Fibroblast of the aortic adventitia (primary cell): ENCODE results near the gene CERS1. TPM values are rescaled to one million over a fixed set of nuclear protein-coding genes. Genes with fewer than 3 reads are reported as not detected.

Experiments used
- DNase-seq: peaks from one replicate; pipeline ENCODE4 v3.0.0-alpha.2; 2010; ENCODE audit warnings: low read depth
- H3K4me3 ChIP-seq: 2 replicates; pipeline ENCODE4 v1.5.1; 2011; ENCODE audit warnings: low read depth, mild to moderate bottlenecking, control low read depth, low read length, moderate library complexity
- CTCF ChIP-seq: IDR thresholded peaks from 2 replicates; pipeline ENCODE4 v1.5.1; 2011; ENCODE audit warnings: mild to moderate bottlenecking, low read length, control low read depth, inconsistent platforms; ENCODE audit not compliant: insufficient read depth
- total RNA-seq: library from RNA; depleted of rRNA; stranded (reverse); fragments of >200 nt; gene quantifications from 2 replicates; pipeline ENCODE4 v1.2.3, GENCODE V29; 2012; ENCODE audit warnings: low replicate concordance

Gene CERS1
- total RNA-seq, 1 donor, result 1.6 TPM

- TF ChIP-seq CTCF, result no peak
- DNase-seq, result no peak
- no peak overlapping the region for H3K4me3 ChIP-seq
Observed at GRCh38 chr19:18855647-18856384, 40.1 kb downstream of the CERS1 start.

- DNase-seq, result no peak
- no peak for TF ChIP-seq CTCF
- H3K4me3 ChIP-seq, result no peak overlapping the region
Observed at GRCh38 chr19:18854982-18855381, 41.0 kb downstream of the CERS1 start.

GRCh38 chr19:18853755-18854427 lies 42.1 kb downstream of the CERS1 start:
- DNase-seq, result no peak
- H3K4me3 ChIP-seq, result no peak overlapping the region
- TF ChIP-seq CTCF, result no peak

- TF ChIP-seq CTCF, result no peak
- no peak overlapping the region for H3K4me3 ChIP-seq
- DNase-seq, result no peak
Observed at GRCh38 chr19:18852648-18853047, 43.3 kb downstream of the CERS1 start.

- no peak for TF ChIP-seq CTCF
- no peak for DNase-seq
Observed at GRCh38 chr19:18851673-18852325, 44.2 kb downstream of the CERS1 start.

GRCh38 chr19:18850471-18851375 lies 45.2 kb downstream of the CERS1 start:
- DNase-seq, result no peak
- no peak for TF ChIP-seq CTCF
- H3K4me3 ChIP-seq, result no peak overlapping the region

More at GRCh38 chr19:18851673-18852325, 44.2 kb downstream of the CERS1 start:
- no peak overlapping the region for H3K4me3 ChIP-seq
